ENCODE measurements around the gene SMG5.

- TF ChIP-seq YY1 (IDR thresholded peaks at IDR 0.05; ENCODE audit: low read depth): no peak
- no peak for TF ChIP-seq TAF1 (IDR thresholded peaks at IDR 0.05; ENCODE audit: low read depth)
- no peak for TF ChIP-seq CREB1 (IDR thresholded peaks at IDR 0.05; ENCODE audit: low read depth)
- TF ChIP-seq TCF12 (IDR thresholded peaks at IDR 0.05; ENCODE audit: low read depth): no peak
- no peak for TF ChIP-seq CEBPB (IDR thresholded peaks at IDR 0.05)
These were observed 21.7 kb downstream of the SMG5 start for GRCh38 chr1:156260896-156261295.

Data from Ishikawa (cell line).